Neuronal stem cell (in vitro differentiated cells): Measurements from ENCODE around the gene EXOC1.

Experiments
- DNase-seq: peaks from one replicate; pipeline ENCODE4 v3.0.0-alpha.2; 2013; ENCODE audit warnings: low spot score
- H2AFZ ChIP-seq: one replicate; pipeline ENCODE4 v1.6.1; 2013; ENCODE audit warnings: mild to moderate bottlenecking, low read length, inconsistent platforms
- H2AK5ac ChIP-seq: 2 replicates; pipeline ENCODE4 v1.6.1; 2013; ENCODE audit warnings: low read depth, mild to moderate bottlenecking, inconsistent platforms, low read length, moderate library complexity, mixed read lengths
- H2BK120ac ChIP-seq: 2 replicates; pipeline ENCODE4 v1.6.1; 2013; ENCODE audit warnings: low read depth, mild to moderate bottlenecking, inconsistent platforms, low read length, moderate library complexity, mixed read lengths
- H2BK12ac ChIP-seq: one replicate; pipeline ENCODE4 v1.6.1; 2013; ENCODE audit warnings: low read length, inconsistent platforms
- H2BK15ac ChIP-seq: 2 replicates; pipeline ENCODE4 v1.6.1; 2013; ENCODE audit warnings: mild to moderate bottlenecking, low read length, inconsistent platforms, mixed read lengths
- H2BK5ac ChIP-seq: one replicate; pipeline ENCODE4 v1.6.1; 2013; ENCODE audit warnings: inconsistent platforms, mild to moderate bottlenecking, low read length, moderate library complexity
- H3K14ac ChIP-seq: one replicate; pipeline ENCODE4 v1.6.1; 2013; ENCODE audit warnings: low read length, inconsistent platforms
- H3K18ac ChIP-seq: 2 replicates; pipeline ENCODE4 v1.6.1; 2013; ENCODE audit warnings: low read length, inconsistent platforms
- H3K23ac ChIP-seq: 2 replicates; pipeline ENCODE4 v1.6.1; 2013; ENCODE audit warnings: low read depth, mild to moderate bottlenecking, mixed read lengths, low read length, inconsistent platforms; ENCODE audit not compliant: poor library complexity
- H3K27ac ChIP-seq: replicated peaks from 3 replicates; pipeline ENCODE4 v1.5.1; 2013; ENCODE audit warnings: low read length, inconsistent platforms
- H3K27me3 ChIP-seq, 3 experiments: 2 replicates each; pipeline ENCODE4 v1.6.1; 2013; ENCODE audit warnings: low read length in 3 of 3, mild to moderate bottlenecking in 2 of 3, inconsistent platforms in 1 of 3, low read depth in 1 of 3, mixed read lengths in 1 of 3, moderate library complexity in 1 of 3; ENCODE audit not compliant: control insufficient read depth in 3 of 3, insufficient read depth in 3 of 3
- H3K36me3 ChIP-seq, 2 donors: replicated peaks in 1 of 2; 2 replicates each; pipeline ENCODE4 v1.6.1; 2013; ENCODE audit warnings: low read length in 2 of 2; ENCODE audit not compliant: control insufficient read depth in 2 of 2, insufficient read depth in 2 of 2
- H3K4ac ChIP-seq: 2 replicates; pipeline ENCODE4 v1.6.1; 2013; ENCODE audit warnings: inconsistent platforms, mild to moderate bottlenecking, low read length, moderate library complexity
- H3K4me1 ChIP-seq, 2 donors: 1 replicate in 1 of 2; 2 replicates in 1 of 2; pipeline ENCODE4 v1.6.1; 2013; ENCODE audit warnings: low read length in 2 of 2, low read depth in 1 of 2; ENCODE audit not compliant: control insufficient read depth in 2 of 2, insufficient read depth in 1 of 2
- H3K4me2 ChIP-seq: one replicate; pipeline ENCODE4 v1.6.1; 2013; ENCODE audit warnings: mild to moderate bottlenecking, low read length, inconsistent platforms; ENCODE audit not compliant: insufficient read depth, poor library complexity, severe bottlenecking
- H3K4me3 ChIP-seq, 2 donors: 2 replicates each; pipeline ENCODE4 v1.5.1; 2013; ENCODE audit warnings: low read length in 2 of 2, mild to moderate bottlenecking in 2 of 2, inconsistent platforms in 1 of 2, moderate library complexity in 1 of 2
- H3K79me1 ChIP-seq: one replicate; pipeline ENCODE4 v1.6.1; 2013; ENCODE audit warnings: low read depth, mild to moderate bottlenecking, inconsistent platforms, low read length, moderate library complexity
- H3K9ac ChIP-seq: one replicate; pipeline ENCODE4 v1.6.1; 2013; ENCODE audit warnings: mild to moderate bottlenecking, low read depth, low read length, inconsistent platforms; ENCODE audit not compliant: poor library complexity
- H3K9me3 ChIP-seq, 2 donors: replicated peaks in 1 of 2; 2 replicates each; pipeline versions ENCODE3 to v1.6.1; 2013; ENCODE audit warnings: low read length in 2 of 2, mild to moderate bottlenecking in 2 of 2, inconsistent platforms in 1 of 2, low read depth in 1 of 2, mixed read lengths in 1 of 2, moderate library complexity in 1 of 2; ENCODE audit not compliant: control insufficient read depth in 2 of 2, insufficient read depth in 1 of 2
- H4K8ac ChIP-seq: one replicate; pipeline ENCODE4 v1.6.1; 2013; ENCODE audit warnings: low read depth, mild to moderate bottlenecking, inconsistent platforms, low read length, moderate library complexity
- H4K91ac ChIP-seq: one replicate; pipeline ENCODE4 v1.6.1; 2013; ENCODE audit warnings: low read length, low read depth, mild to moderate bottlenecking, inconsistent platforms; ENCODE audit not compliant: poor library complexity
- WGBS, 2 donors: extraction: QIAGEN DNeasy Blood & Tissue Kit; methylation state at CpG; one replicate each; pipeline ENCODE4 v1.1.7; 2013; ENCODE audit warnings: missing lambda C conversion rate in 2 of 2, mixed read lengths in 1 of 2; ENCODE audit not compliant: insufficient read length in 2 of 2, insufficient replicate concordance in 1 of 2; ENCODE audit errors: extremely low coverage in 2 of 2; 5-methylcytosine and 5-hydroxymethylcytosine counted together

Gene EXOC1

DNA sequence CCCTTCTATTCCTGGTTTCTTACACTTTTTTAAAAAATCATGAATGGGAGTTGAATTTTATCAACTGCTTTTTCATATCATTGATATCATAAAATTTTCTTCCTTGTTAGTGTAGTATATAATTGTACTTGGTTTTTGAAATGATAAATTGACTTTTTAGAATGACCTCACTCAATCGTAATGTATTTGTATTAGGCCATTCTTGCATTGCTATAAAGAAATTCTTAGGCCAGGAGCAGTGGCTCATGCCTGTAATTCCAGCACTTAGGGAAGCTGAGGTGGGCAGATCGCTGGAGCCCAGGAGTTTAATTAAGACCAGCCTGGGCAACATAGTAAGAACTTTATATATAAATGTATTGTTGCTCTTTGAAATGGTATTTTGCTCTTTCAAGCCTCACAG lies 6.3 kb downstream of the EXOC1 start:
- Histone ChIP-seq H3K18ac (no peak overlapping the region), H3K79me1 (no peaks in the 10 kb centered on the region), H3K27ac (no peak overlapping the region), H3K14ac (no peak overlapping the region), H2BK12ac (no peak overlapping the region), H3K4ac (no peak overlapping the region), H3K27me3 (no peaks in the 10 kb centered on the region), H3K4me3 (no peak overlapping the region), H3K4me1 (peaks cover 0 to 2% of the 10 kb centered on the region in 2 donors), H4K91ac (no peak overlapping the region), H3K9me3 (no peaks in the 10 kb centered on the region), H2BK15ac (no peak overlapping the region), H3K4me2 (no peak overlapping the region), H2BK120ac (no peak overlapping the region), H2BK5ac (no peak overlapping the region), H3K36me3 (peaks cover 2 to 55% of the 10 kb centered on the region in 2 donors), H4K8ac (no peak overlapping the region), H2AFZ (no peak overlapping the region), H2AK5ac (no peak overlapping the region), H3K23ac (no peak overlapping the region), H3K9ac (no peak overlapping the region)
- no peak for DNase-seq
- no CpG with 5 or more reads among the region's 2 CpGs for WGBS, 2 donors

DNA sequence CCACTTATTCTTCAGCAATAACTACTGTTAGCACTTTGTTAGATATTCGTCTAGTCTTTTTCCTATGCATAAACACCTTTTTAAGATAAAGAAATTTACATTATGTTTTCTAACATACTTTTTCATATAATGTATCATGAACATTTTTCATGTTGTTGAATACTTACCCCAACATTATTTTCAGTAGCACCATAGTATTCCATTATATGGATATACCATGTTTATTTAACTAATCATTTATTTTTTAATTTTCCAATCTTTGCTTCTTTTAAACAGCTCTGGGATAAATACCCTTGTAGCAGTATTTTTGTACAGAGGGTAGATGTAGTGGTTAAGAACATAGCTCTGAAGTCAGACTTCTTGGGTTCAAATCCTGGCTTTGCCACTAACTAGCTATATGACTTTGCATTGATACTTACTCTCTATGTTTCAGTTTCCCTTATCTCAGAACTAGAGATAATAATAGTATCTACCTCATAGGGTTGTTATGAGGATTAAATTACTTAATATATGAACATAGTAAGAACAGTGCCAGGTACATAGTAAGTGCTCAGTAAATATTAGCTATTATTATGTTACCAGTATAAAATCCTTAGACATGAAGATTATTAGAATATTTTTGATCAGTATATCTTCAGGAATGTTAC lies 11.3 kb downstream of the EXOC1 start:
- H2BK120ac ChIP-seq = no peak overlapping the region
- no peak overlapping the region for H3K27ac ChIP-seq
- H4K91ac ChIP-seq = no peak overlapping the region
- H3K9me3 ChIP-seq = no peaks in the 10 kb centered on the region
- H2BK5ac ChIP-seq = no peak overlapping the region
- no peaks in the 10 kb centered on the region for H3K79me1 ChIP-seq
- H3K4me2 ChIP-seq = no peak overlapping the region
- no peak overlapping the region for H3K4me3 ChIP-seq
- H3K18ac ChIP-seq = no peak overlapping the region
- no peaks in the 10 kb centered on the region for H3K4me1 ChIP-seq
- H3K36me3 ChIP-seq = peaks cover 7 to 73% of the 10 kb centered on the region in 2 donors
- no peaks in the 10 kb centered on the region for H3K27me3 ChIP-seq
- no peak overlapping the region for H2AK5ac ChIP-seq
- H3K23ac ChIP-seq = no peak overlapping the region
- no CpG with 5 or more reads among the region's 1 CpG for WGBS, 2 donors
- H2AFZ ChIP-seq = no peak overlapping the region
- no peak overlapping the region for H3K9ac ChIP-seq
- no peak overlapping the region for H3K14ac ChIP-seq
- H2BK15ac ChIP-seq = no peak overlapping the region
- no peak overlapping the region for H2BK12ac ChIP-seq
- H3K4ac ChIP-seq = no peak overlapping the region
- no peak for DNase-seq
- no peak overlapping the region for H4K8ac ChIP-seq

DNA sequence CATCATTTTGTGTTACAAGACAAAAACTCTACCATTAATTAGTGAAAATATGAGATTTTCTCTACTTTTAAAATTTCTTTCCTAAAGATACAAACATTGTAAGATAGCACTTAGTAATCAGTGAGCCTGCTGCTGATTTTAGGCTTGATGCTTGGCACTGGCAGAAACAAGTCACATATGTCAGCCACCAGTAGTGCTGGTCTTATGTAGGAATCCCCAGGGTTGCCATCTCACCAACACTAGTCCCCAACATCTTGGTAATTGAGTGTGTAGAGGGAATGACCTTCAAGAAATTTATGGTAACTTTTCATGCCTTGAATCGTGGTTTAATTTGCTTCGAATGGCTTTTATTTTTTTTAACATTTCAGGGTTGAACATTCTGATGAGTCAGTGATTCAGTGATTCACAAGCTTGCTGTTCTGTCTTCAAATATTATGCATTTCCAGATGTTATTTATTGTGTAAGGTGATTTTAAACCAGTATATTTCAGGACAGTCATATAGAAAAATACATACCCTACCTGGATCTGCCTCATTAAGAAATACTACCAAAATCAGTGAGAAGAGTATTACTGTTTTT lies 11.9 kb downstream of the EXOC1 start:
- H3K4me1 ChIP-seq = no peaks in the 10 kb centered on the region
- H3K9me3 ChIP-seq = no peaks in the 10 kb centered on the region
- peaks cover 9 to 73% of the 10 kb centered on the region in 2 donors for H3K36me3 ChIP-seq
- H3K27me3 ChIP-seq = no peaks in the 10 kb centered on the region
- no peak overlapping the region for H3K27ac ChIP-seq
- no peak overlapping the region for H3K14ac ChIP-seq
- H2BK5ac ChIP-seq = no peak overlapping the region
- no peak overlapping the region for H3K23ac ChIP-seq
- no peak overlapping the region for H3K4me2 ChIP-seq
- H4K8ac ChIP-seq = no peak overlapping the region
- H2AFZ ChIP-seq = no peak overlapping the region
- H3K79me1 ChIP-seq = no peaks in the 10 kb centered on the region
- no peak overlapping the region for H3K18ac ChIP-seq
- no peak overlapping the region for H2BK120ac ChIP-seq
- no peak overlapping the region for H3K4ac ChIP-seq
- no peak overlapping the region for H3K4me3 ChIP-seq
- H2AK5ac ChIP-seq = no peak overlapping the region
- no peak for DNase-seq
- H4K91ac ChIP-seq = no peak overlapping the region
- no CpG with 5 or more reads among the region's 2 CpGs for WGBS, 2 donors
- H2BK15ac ChIP-seq = no peak overlapping the region
- no peak overlapping the region for H3K9ac ChIP-seq
- H2BK12ac ChIP-seq = no peak overlapping the region

DNA sequence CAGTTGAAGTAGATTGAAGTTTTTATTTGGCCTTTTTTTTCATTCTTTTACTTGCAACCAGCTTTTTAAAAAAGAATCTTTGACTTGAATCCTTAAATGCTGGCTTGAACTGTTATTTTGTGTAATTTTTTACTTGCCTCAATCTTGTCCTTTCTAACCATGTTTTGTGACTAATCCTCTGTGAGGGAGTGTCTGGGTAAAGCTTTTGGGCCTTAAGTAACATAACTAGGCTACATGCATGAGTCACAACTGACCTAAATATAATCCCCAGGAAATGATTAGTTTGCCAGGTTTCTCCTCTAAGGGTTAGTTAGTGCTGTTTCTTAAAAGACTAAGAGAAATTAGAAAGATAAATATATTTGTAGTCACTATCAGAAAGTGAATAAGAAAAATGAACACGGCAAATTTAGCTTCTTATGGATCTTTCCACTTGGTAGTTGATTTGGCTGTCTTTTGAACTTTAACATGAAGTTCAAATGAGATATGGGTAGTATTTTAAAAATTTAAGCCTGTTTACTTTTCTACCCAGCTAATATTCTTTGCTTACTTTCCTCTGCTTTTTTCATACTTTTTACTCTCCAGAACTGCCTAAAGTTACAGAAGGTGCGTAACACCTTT lies 13.0 kb downstream of the EXOC1 start:
- H2BK120ac ChIP-seq = no peak overlapping the region
- H2AFZ ChIP-seq = no peak overlapping the region
- H3K9ac ChIP-seq = no peak overlapping the region
- no peak overlapping the region for H3K23ac ChIP-seq
- H3K14ac ChIP-seq = no peak overlapping the region
- no peak overlapping the region for H4K8ac ChIP-seq
- H4K91ac ChIP-seq = no peak overlapping the region
- H3K36me3 ChIP-seq = peaks cover 9 to 73% of the 10 kb centered on the region in 2 donors
- H2BK15ac ChIP-seq = no peak overlapping the region
- H3K4me1 ChIP-seq = no peaks in the 10 kb centered on the region
- H2BK12ac ChIP-seq = no peak overlapping the region
- no peak for DNase-seq
- H2BK5ac ChIP-seq = no peak overlapping the region
- H3K27ac ChIP-seq = no peak overlapping the region
- H3K4ac ChIP-seq = no peak overlapping the region
- no peak overlapping the region for H2AK5ac ChIP-seq
- no peaks in the 10 kb centered on the region for H3K27me3 ChIP-seq
- H3K18ac ChIP-seq = no peak overlapping the region
- H3K9me3 ChIP-seq = no peaks in the 10 kb centered on the region
- H3K4me2 ChIP-seq = no peak overlapping the region
- no CpG with 5 or more reads among the region's 2 CpGs for WGBS, 2 donors
- H3K79me1 ChIP-seq = no peaks in the 10 kb centered on the region
- H3K4me3 ChIP-seq = no peak overlapping the region
